PC-3 (cell line): Measurements from ENCODE around the gene DENND2A.

Experiments used
- CTCF ChIP-seq: fragments of 300-600 bp; sonication (generic); conservative IDR thresholded peaks from 2 replicates; pipeline ENCODE4 v1.5.1; 2017; ENCODE audit warnings: antibody characterized with exemption, low read depth, mild to moderate bottlenecking, low read length
- EZH2phosphoT487 ChIP-seq: fragments of 300-600 bp; sonication (generic); IDR thresholded peaks from 2 replicates; pipeline ENCODE4 v1.6.1; 2018; ENCODE audit warnings: mild to moderate bottlenecking, antibody characterized with exemption, low read length, borderline replicate concordance

GRCh38 chr7:140670343-140670935 is 29.8 kb upstream of the DENND2A start:
- TF ChIP-seq CTCF (no peak), EZH2phosphoT487 (no peak)
